OCI-LY3 (cell line): ENCODE results near the gene ARHGAP35.
"Not testable (repeated sequence)": the region's sequence is repeated elsewhere in the genome, so short reads cannot be mapped to it uniquely, and the experiment has no call there.

Source experiments
- H2AFZ ChIP-seq: fragments of 200-600, 300-600 bp; shearing (Covaris generic); 2 replicates; pipeline ENCODE4 v1.6.0; 2014; ENCODE audit warnings: antibody characterized with exemption, low read depth, low read length
- H3K27ac ChIP-seq: fragments of 200-600, 300-600 bp; sonication (generic); 2 replicates; pipeline ENCODE4 v1.5.1; 2014; ENCODE audit warnings: mild to moderate bottlenecking, low read length, moderate library complexity, mixed read lengths
- H3K27me3 ChIP-seq: fragments of 200-600, 300-600 bp; sonication (generic); 2 replicates; pipeline ENCODE4 v1.6.1; 2014; ENCODE audit warnings: low read depth, low read length, mixed read lengths
- H3K36me3 ChIP-seq: fragments of 200-600, 300-600 bp; sonication (generic); replicated peaks from 2 replicates; pipeline ENCODE3; 2014; ENCODE audit warnings: low read depth, low read length, mixed read lengths
- H3K4me1 ChIP-seq: fragments of 300-600, 200-600 bp; sonication (generic); 2 replicates; pipeline ENCODE4 v1.6.1; 2014; ENCODE audit warnings: low read length, mixed read lengths
- H3K4me2 ChIP-seq: fragments of 200-600, 300-600 bp; sonication (generic); 2 replicates; pipeline ENCODE4 v1.6.1; 2014; ENCODE audit warnings: low read length, mixed read lengths
- H3K4me3 ChIP-seq: fragments of 300-600, 200-600 bp; sonication (generic); 2 replicates; pipeline ENCODE4 v1.5.1; 2014; ENCODE audit warnings: antibody characterized with exemption, mild to moderate bottlenecking, low read length, moderate library complexity
- H3K79me2 ChIP-seq: fragments of 300-600, 200-600 bp; shearing (Covaris generic); 2 replicates; pipeline ENCODE4 v1.6.1; 2014; ENCODE audit warnings: mild to moderate bottlenecking, low read length, mixed read lengths
- H3K9ac ChIP-seq: fragments of 300-600, 200-600 bp; shearing (Covaris generic); 2 replicates; pipeline ENCODE4 v1.6.0; 2014; ENCODE audit warnings: mild to moderate bottlenecking, low read length, moderate library complexity
- H3K9me3 ChIP-seq: fragments of 200-600, 300-600 bp; shearing (Covaris generic); 2 replicates; pipeline ENCODE4 v1.6.1; 2014; ENCODE audit warnings: low read length, mixed read lengths; ENCODE audit not compliant: insufficient read depth
- H4K20me1 ChIP-seq: fragments of 200-600, 300-600 bp; sonication (generic); 2 replicates; pipeline ENCODE4 v1.6.1; 2016; ENCODE audit warnings: low read length, mixed read lengths; ENCODE audit not compliant: insufficient read depth
- EZH2phosphoT487 ChIP-seq: fragments of 200-600 bp; shearing (Covaris generic); IDR thresholded peaks from 2 replicates; pipeline ENCODE4 v1.6.1; 2018; ENCODE audit warnings: antibody characterized with exemption, mixed run types, low read depth
- TF ChIP-seq, protein P1 (sequence below): fragments of 200-600, 300-600 bp; sonication (generic); IDR thresholded peaks from 2 replicates; pipeline ENCODE4 v1.5.1; 2014; ENCODE audit warnings: antibody characterized with exemption, low read length, low read depth

Gene ARHGAP35

DNA sequence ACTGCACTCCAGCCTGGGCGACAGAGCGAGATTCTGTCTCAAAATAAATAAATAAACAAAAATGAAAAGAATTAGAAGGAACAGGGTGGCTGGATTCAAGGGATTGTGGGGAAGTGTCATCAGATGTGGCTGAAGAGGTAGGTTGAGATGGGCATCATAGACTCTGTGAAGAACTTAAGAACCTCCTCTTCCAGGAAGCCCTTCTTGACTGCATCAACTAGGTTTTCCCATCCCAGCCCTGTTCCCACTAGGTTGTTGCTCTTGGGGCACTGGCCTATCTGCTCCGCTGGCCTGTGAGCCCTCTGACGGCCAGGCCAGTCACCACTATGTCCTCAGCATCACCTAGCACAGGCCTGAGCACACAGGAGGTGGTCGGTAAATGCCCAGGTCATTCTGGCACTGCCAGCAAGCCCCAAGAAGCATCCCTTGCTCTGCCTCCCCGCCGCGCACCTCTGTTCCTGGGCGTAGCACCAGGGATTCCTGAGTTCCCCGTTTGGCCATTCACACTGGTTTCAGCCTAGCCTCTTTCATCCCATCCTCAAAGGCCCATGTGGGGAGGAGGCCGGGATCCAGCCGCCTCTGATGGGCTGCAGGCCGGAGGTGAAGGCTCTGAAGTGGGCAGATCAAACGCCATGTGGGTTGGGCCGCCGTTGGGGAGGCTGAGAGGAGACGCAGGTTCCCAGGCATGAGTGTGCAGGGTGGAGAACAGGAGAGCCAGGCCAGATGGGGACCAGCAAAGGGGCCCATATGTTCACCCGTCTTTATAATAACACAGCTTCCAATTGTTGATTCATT is 44.8 kb upstream of the ARHGAP35 start:
- no peaks in the 10 kb centered on the region for H4K20me1 ChIP-seq
- no peaks in the 10 kb centered on the region for H3K27me3 ChIP-seq
- H3K4me2 ChIP-seq, result no peak overlapping the region
- no peaks in the 10 kb centered on the region for H3K36me3 ChIP-seq
- no peak for TF ChIP-seq EZH2phosphoT487
- TF ChIP-seq, protein P1, sequence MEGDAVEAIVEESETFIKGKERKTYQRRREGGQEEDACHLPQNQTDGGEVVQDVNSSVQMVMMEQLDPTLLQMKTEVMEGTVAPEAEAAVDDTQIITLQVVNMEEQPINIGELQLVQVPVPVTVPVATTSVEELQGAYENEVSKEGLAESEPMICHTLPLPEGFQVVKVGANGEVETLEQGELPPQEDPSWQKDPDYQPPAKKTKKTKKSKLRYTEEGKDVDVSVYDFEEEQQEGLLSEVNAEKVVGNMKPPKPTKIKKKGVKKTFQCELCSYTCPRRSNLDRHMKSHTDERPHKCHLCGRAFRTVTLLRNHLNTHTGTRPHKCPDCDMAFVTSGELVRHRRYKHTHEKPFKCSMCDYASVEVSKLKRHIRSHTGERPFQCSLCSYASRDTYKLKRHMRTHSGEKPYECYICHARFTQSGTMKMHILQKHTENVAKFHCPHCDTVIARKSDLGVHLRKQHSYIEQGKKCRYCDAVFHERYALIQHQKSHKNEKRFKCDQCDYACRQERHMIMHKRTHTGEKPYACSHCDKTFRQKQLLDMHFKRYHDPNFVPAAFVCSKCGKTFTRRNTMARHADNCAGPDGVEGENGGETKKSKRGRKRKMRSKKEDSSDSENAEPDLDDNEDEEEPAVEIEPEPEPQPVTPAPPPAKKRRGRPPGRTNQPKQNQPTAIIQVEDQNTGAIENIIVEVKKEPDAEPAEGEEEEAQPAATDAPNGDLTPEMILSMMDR, result no peak
- H3K4me1 ChIP-seq, result peaks cover 4% of the 10 kb centered on the region
- no peak overlapping the region for H3K4me3 ChIP-seq
- no peak overlapping the region for H3K27ac ChIP-seq
- H3K79me2 ChIP-seq, result no peaks in the 10 kb centered on the region
- no peak overlapping the region for H3K9ac ChIP-seq
- no peaks in the 10 kb centered on the region for H3K9me3 ChIP-seq
- H2AFZ ChIP-seq, result no peak overlapping the region

DNA sequence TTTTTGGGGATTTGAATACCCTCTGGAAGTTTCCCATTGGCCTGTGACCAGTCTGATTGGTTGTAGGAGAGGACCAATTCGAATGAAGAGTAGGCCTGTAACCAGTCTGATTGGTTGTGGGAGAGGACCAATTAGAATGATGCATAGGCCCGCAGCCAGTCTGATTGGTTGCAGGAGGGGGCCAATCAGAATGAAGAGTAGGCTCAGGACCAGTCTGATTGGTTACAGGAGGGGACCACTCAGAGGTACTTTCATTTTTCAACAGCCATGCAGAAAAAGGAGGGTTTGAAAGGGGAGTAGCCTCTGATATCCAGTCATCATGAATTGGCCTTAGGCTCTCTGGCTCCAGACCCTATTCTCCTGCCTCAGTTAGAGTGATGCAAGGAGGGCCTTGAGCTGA is 42.0 kb upstream of the ARHGAP35 start:
- no peak overlapping the region for H3K4me3 ChIP-seq
- no peak for TF ChIP-seq EZH2phosphoT487
- TF ChIP-seq, protein P1, result no peak
- H3K4me1 ChIP-seq, result peaks cover 20% of the 10 kb centered on the region
- no peaks in the 10 kb centered on the region for H3K36me3 ChIP-seq
- H4K20me1 ChIP-seq, result no peaks in the 10 kb centered on the region
- H3K27me3 ChIP-seq, result no peaks in the 10 kb centered on the region
- H3K79me2 ChIP-seq, result no peaks in the 10 kb centered on the region
- H3K9me3 ChIP-seq, result peaks cover 3% of the 10 kb centered on the region; the same call in 1 of the 2 replicates
- H2AFZ ChIP-seq, result no peak overlapping the region
- H3K4me2 ChIP-seq, result no peak overlapping the region
- no peak overlapping the region for H3K27ac ChIP-seq
- no peak overlapping the region for H3K9ac ChIP-seq

- peak overlapping the region; percentile 55 for H3K4me3 ChIP-seq
- peaks cover 10% of the 10 kb centered on the region; the same call in 1 of the 2 replicates for H3K9me3 ChIP-seq
- H3K27me3 ChIP-seq, result no peaks in the 10 kb centered on the region
- peak overlapping the region; percentile 53 for H3K27ac ChIP-seq
- H3K79me2 ChIP-seq, result no peaks in the 10 kb centered on the region
- peak overlapping the region; percentile 71 for H3K4me2 ChIP-seq
- H2AFZ ChIP-seq, result peak overlapping the region; percentile 70
- H3K4me1 ChIP-seq, result peaks cover 35% of the 10 kb centered on the region
- peak overlapping the region; percentile 40; the same call in 1 of the 2 replicates for H3K9ac ChIP-seq
- TF ChIP-seq, protein P1, result no peak
- no peak for TF ChIP-seq EZH2phosphoT487
- H3K36me3 ChIP-seq, result no peaks in the 10 kb centered on the region
- no peaks in the 10 kb centered on the region for H4K20me1 ChIP-seq
These were observed 39.0 kb upstream of the ARHGAP35 start for GRCh38 chr19:46821512-46822409.

DNA sequence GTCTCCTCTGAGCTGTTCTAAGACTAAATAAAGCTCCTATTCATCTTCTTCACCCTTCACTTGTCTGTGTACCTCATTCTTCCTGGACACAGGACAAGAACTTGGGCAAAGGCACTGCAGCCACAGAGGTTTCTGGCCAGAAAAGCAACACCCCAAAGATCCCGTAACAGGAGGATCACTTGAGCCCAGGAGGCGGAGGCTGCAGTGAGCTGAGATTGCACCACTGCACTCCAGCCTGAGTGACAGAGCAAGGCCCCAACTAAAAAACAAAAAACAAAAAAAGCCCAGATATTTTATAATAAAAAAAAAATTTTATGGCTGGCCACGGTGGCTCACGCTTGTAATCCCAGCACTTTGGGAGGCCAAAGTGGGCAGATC is 38.4 kb upstream of the ARHGAP35 start:
- peak overlapping the region; percentile 53; the same call in 1 of the 2 replicates for H3K27ac ChIP-seq
- H3K4me3 ChIP-seq, H3K9ac ChIP-seq, H3K79me2 ChIP-seq, H3K27me3 ChIP-seq, H4K20me1 ChIP-seq, H3K36me3 ChIP-seq: not testable (repeated sequence)
- H3K9me3 ChIP-seq, result peaks cover 10% of the 10 kb centered on the region; the same call in 1 of the 2 replicates
- peaks cover 35% of the 10 kb centered on the region for H3K4me1 ChIP-seq
- H3K4me2 ChIP-seq, result peak overlapping the region; percentile 71; the same call in 1 of the 2 replicates
- peak overlapping the region; percentile 70; the same call in 1 of the 2 replicates for H2AFZ ChIP-seq
